Kidney tubule cell (primary cell): ENCODE measurements around the gene HFE.
"Not testable (repeated sequence)": the region's sequence is repeated elsewhere in the genome, so short reads cannot be mapped to it uniquely, and the experiment has no call there.

ENCODE experiments used
- DNase-seq: peaks from one replicate; pipeline ENCODE4 v3.0.0-alpha.2; 2018; ENCODE audit warnings: low spot score

Gene HFE, protein sequence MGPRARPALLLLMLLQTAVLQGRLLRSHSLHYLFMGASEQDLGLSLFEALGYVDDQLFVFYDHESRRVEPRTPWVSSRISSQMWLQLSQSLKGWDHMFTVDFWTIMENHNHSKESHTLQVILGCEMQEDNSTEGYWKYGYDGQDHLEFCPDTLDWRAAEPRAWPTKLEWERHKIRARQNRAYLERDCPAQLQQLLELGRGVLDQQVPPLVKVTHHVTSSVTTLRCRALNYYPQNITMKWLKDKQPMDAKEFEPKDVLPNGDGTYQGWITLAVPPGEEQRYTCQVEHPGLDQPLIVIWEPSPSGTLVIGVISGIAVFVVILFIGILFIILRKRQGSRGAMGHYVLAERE

DNA sequence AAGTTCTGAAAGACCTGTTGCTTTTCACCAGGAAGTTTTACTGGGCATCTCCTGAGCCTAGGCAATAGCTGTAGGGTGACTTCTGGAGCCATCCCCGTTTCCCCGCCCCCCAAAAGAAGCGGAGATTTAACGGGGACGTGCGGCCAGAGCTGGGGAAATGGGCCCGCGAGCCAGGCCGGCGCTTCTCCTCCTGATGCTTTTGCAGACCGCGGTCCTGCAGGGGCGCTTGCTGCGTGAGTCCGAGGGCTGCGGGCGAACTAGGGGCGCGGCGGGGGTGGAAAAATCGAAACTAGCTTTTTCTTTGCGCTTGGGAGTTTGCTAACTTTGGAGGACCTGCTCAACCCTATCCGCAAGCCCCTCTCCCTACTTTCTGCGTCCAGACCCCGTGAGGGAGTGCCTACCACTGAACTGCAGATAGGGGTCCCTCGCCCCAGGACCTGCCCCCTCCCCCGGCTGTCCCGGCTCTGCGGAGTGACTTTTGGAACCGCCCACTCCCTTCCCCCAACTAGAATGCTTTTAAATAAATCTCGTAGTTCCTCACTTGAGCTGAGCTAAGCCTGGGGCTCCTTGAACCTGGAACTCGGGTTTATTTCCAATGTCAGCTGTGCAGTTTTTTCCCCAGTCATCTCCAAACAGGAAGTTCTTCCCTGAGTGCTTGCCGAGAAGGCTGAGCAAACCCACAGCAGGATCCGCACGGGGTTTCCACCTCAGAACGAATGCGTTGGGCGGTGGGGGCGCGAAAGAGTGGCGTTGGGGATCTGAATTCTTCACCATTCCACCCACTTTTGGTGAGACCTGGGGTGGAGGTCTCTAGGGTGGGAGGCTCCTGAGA, at the start of gene HFE:
TSS of gene HFE (plus strand) at position 146 of the 832 bp plus-strand sequence. CDS start at position 158, 12 bp downstream.
- DNase-seq: peak; percentile 58

DNA sequence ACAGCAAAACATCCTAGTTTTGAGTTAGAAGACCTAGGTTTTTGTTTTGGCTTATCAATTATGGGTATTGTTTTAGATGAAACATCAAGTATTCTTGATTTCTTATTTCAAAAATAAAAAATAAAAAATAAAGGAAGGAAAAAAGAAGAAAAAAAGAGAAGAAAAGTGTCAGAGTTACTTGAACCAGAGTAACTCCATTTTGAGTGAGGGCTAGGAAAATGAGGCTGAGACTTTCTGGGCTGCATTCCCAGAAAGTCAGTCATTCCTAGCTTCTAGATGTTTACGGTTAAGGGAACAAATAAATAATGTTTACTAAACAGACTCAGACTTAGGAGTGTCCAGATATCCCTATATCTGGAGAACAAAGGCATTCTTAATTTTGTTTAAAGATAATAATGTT, 45.3 kb upstream of the HFE start:
- DNase-seq: no peak

DNA sequence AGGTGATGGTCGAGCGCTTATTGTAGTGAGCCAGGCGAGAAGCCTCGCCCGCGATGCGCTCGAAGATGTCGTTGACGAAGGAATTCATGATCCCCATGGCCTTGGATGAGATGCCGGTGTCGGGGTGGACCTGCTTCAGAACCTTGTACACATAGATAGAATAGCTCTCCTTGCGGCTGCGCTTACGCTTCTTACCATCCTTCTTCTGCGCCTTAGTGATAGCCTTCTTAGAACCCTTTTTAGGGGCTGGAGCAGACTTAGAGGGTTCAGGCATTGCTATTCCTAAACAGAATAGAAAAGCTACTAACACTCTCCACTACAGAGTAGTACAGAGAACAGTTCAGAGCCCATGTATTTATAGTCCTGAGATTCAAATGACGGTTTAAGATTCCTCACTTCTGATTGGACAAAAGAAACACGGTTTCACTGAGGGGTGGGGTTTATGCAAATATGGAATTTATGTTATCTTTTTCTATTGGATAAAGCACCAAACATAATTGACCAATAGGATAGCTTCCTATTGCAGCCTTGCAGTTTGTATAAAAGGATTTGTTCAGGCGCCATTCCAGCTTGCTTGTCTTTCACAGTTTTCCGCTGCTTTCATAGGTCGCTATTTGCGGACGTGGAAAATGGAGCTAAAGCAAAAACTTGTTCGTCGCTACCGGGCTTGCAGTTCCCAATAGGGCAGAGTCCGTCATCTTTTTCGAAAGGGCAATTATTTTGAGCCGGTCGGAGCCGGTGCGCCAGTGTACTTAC, 43.7 kb upstream of the HFE start:
- DNase-seq: peak; percentile 98

DNA sequence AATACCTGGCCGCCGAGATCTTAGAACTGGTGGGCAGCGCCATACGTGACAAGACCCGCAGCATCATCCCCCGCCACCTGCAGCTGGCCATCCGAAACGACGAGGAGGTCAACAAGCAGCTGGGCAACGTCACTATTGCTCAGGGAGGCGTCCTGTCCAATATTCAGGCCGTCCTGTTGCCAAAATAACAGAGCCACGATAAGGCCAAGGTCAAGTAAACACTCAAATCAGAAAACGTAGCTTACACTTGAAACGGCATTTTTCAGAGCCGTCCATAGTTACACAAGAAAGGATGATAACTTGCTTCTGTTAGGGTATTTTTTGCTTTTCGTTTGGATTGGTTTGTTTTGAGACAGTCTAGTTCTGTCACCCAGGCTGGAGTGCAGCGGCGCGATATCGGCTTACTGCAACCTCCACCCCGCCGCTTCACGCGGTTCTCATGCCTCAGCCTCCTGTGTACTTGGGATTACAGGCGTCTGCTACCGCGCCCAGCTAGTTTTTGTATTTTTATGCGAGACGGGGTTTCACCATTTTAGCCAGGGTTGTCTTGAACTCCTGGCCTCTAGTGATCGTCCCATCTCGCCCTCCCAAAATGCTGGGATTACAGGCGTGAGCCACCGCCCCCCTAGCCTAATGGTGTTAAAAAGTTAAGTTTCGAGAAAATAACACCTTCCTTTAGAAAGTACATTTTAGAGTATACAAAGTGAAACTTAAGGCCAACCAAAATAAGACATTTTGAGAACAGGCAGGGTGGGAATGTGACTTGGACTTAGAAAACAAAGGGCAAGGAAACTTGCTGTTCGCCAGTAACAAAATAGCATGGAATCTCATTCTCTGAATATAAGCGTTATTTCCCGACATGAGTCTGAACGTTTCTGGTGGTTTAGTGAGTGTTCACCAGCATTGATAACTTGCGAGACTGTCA, 42.8 kb upstream of the HFE start:
- DNase-seq: peak; percentile 45

DNA sequence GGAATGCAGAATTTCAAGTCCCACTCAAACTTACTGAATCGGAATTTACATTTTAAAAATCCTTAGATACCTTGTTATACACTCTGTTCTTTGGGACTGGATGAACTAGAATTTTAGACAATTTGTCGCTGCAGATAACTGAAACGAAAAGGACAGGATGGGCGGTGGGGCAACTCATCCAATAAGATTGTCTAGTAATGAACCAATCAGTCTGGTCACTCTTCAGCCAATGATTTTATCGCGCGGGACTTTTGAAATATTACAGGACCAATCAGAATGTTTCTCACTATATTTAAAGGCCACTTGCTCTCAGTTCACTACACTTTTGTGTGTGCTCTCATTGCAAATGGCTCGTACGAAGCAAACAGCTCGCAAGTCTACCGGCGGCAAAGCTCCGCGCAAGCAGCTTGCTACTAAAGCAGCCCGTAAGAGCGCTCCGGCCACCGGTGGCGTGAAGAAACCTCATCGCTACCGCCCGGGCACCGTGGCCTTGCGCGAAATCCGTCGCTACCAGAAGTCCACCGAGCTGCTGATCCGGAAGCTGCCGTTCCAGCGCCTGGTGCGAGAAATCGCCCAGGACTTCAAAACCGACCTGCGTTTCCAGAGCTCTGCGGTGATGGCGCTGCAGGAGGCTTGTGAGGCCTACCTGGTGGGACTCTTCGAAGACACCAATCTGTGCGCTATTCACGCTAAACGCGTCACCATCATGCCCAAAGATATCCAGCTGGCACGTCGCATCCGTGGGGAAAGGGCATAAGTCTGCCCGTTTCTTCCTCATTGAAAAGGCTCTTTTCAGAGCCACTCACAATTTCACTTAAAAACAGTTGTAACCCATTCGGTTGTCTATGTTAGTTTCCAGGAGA, 41.9 kb upstream of the HFE start:
- peak; percentile 96 for DNase-seq

DNA sequence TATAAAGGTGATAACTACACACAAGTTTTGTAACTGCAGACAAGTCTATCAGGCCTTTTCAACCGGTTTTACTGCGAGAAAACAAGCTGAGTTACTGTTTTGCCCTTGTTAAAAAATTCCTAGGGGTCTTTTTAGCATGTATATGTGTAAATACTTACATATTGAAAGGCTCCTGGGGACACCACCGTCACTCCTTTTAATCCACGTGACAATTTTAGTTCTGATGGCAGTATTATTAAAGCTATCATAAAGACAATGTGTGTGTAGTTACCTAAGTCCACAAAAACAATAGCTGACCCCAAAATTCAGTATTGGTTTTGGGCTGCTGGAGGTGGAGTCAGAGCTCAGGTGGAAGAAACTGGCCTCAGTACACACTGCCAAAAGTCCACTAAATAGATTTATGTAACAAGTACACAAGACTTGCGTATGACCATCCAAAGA, 41.3 kb upstream of the HFE start:
- peak; percentile 54 for DNase-seq

DNA sequence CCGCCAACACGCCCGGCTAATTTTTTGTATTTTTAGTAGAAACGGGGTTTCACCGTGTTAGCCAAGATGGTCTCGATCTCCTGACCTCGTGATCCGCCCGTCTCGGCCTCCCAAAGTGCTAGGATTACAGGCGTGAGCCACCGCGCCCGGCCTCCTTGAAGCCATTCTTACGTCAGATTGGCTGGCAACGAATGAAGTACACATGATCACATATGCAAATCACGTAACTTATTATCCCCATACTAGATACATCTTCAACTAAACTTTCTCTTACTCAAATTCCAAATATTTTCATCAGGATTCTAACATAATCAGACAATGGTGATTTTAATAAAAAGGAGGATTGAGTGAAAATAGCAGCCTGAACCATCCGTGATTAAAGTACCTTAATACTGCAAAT, 39.9 kb upstream of the HFE start:
- not testable (repeated sequence) for DNase-seq

DNA sequence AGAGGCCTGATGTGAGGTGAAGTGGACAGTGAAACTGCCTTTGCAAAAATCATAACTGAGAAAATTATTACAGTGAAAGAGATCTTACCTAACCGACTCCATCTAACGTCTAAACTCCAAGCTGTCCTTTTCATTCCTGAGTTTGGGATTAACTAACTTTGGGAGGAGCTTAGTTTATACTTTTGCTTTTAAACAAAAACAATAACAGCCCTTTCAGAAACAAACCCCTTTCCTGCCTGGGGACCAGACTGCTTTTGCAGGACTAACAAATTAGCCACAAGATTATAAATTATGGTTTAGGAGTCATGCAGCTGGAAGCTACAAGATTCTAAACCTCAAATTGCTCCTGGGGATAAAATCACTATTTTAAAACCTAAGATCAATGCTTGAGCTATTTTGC, 38.6 kb upstream of the HFE start:
- no peak for DNase-seq

DNA sequence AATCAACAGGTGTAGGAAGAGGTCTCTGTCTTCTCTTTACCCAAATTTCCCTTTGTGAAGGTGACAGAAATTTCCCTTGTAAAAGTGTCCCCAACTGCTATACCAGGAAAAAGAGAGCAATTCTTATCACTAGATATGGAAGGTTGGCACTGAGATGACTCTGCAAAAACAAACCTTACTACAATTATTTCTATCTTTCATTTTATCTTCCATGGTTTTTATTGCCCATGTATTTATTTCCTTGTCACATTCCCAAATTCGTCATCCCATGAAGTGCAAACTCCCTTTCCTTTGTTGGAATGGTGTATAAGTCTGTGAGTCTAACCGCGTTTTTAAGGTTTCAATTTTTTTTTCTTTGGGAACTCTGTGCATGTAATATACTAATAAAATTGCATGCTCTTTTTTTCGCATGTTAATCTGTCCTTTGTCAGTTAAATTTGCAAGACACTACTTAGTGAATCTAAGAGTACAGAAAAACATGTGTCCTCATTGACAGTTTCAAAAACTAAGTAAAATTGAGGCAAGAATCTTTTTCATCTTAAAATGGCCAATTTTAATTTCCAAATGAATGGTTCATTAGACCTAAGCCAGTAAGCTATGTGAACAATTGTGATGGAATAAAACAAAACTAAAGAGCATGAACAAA, 35.4 kb upstream of the HFE start:
- no peak for DNase-seq

DNA sequence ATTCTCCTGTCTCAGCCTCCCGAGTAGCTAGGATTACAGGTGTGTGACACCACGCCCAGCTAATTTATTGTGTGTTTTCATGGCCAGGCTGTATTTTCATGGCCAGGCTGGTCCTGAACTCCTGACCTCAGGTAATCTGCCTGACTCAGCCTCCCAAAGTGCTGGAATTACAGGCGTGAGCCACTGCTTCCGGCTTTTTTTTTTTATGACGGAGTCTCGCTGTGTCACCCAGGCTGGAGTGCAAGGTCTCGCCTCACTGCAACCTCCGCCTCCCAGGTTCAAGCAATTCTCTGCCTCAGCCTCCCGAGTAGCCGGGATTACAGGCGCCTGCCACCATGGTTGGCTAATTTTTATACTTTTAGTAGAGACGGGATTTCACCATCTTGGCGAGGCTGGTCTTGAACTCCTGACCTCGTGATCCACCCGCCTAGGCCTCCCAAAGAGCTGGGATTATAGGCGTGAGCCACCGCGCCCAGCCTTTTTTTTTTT, 34.4 kb upstream of the HFE start:
- DNase-seq: not testable (repeated sequence)

DNA sequence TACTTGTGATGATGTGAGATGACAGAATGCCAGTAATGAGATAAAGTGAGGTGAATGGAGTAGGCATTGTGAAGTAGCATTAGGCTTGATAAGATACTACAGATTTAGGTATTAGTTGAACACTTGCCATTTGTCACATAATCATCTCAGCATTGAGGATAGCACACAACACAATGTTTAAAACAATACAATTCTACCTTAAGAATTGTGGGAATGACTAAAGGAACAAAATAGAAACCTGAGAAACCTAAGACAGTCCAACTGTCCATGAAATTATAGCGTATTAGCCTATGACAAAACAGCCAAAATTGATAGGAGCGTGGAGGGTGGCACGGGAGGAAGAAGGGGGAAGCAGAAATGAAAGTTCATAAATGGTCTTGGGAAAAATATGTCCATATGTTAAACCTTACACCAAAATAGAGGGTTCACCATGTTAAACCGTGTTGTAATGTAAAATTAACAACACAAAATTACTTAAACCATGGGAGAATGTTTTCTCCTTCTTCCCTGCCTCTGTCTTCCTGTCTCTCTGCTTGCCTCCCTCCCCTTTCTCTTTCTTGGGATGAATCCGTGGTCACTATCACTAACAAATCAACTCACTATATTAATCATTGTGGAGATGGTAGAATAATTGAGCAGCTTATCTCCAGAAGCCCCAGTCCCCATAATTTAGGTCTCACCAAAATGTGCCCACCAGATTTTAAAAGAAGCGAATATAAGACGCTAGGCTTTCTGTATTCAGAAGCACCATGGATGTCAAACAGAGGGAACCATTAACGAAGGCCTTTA, 33.0 kb upstream of the HFE start:
- DNase-seq: no peak

DNA sequence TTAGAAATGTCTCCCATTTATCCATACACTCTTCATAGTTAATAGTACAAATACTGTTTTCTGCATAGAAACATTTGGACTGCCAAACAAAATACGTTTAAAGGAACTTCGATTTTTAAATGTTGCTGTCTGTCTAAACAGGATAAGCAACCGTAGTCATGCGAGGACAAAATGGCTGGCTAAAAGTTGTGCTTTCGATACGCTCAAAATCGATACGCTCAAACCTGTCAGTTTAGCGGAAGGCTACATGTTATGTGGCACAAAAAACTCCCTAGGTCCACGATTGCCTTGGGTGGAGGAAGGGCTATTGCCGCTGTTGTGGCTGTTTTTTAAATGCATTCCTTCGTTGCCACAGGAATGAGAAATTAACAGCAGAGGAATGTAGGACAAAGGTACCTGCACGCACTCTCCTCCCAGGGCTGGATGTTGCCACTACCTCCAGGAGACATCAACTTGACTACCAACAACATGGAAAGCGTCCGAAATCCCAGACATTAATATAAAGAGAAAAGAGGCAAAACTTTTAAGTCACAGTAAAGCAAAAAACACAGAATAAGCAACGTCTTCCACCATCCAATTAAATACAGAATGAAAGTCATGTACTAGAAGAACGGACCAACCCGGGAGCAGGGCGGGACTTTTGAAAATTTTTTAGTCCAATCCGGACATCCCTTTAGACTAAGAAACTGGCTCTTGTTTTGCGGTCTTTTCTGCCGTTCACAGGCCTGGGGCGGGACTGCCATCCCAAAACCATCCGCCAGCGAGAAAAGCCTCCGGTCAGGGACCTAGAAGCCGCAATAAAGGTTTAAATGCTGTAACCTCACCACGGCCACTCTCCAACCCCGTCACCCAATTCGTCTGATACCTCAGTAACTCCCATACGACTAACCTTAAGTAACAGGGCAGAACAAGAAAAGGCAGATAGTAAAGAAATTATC, 32.2 kb upstream of the HFE start:
- DNase-seq: peak; percentile 98

DNA sequence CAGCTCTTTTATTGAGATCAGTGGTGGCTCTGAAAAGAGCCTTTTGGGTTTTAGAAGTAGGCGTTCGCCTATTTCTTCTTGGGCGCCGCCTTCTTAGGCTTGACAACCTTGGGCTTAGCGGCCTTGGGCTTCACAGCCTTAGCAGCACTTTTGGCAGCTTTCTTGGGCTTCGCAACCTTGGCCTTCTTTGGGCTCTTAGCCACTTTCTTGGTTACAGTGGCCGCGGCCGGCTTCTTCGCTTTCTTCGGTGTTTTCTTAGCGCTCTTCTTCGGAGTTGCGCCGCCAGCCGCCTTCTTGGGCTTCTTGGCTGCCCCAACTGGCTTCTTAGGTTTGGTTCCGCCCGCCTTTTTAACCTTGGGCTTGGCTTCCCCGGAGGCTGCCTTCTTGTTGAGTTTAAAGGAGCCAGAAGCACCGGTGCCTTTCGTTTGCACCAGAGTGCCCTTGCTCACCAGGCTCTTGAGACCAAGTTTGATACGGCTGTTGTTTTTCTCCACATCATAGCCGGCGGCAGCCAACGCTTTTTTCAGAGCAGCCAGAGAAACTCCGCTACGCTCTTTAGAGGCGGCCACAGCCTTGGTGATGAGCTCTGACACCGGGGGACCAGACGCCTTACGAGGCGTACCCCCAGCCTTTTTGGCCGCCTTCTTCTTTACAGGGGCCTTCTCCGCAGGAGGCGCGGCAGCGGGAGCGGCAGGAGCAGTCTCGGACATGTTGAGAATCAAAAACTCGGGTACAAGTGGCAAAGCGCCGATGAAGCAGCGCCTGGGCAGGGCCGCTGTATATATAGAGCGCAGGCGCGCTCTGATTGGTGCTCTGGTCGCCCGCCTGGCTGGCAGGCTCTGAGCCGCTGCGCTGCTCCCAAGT, 31.3 kb upstream of the HFE start:
- peak; percentile 92 for DNase-seq

DNA sequence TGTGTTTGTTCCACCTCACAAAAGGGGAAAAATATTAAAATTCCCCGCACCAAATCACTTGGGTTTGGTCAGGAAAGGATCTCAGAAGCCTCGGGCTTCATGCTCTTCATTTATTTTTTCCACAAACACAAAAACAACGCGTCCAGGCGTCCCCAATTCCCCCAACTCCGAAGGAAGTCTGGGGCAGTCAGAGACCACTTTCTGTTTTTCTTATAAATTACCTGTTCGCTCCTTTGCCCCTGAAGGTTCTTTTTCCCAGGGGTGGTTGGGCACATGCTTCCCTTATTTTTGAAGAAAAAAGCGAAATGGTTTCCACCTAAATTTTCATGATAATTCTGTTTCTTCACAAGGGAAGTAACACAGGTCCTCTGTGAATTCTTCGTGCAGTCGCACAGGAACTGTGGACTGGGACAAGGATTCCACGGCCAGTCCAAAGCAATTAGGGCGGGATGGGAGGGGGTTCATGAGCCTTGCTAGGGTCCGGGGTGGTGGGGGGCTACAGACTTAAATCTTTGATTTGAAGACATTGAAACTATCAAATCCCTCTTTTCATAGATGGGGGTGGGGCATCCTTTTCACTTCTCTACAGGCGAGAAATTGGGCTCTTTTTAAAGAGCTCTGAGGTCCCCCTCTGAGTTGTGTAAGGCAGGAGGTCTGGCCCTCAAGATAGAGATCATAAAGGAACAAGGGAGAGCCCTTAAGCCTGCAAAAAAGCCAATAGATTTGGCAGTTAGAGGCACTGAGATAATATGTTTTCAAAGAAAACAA, 30.5 kb upstream of the HFE start:
- no peak for DNase-seq

DNA sequence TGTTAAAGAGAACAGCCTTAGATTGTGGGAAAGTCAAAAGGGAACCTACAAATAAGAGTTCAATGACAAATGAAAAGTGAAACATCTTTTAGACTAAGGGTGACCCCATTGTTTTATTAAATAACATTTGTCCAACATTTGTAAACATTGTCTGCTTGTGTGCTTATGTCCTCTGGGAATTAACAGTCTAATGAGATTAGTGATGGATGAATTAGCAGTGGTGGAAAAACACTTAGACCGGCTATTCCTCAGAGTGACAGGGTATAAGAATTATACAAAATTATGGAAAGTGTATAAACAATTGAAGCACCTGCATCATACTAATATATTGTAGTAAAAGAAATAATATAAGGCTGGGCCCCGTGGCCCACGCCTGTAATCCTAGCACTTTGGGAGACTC, 29.3 kb upstream of the HFE start:
- no peak for DNase-seq

DNA sequence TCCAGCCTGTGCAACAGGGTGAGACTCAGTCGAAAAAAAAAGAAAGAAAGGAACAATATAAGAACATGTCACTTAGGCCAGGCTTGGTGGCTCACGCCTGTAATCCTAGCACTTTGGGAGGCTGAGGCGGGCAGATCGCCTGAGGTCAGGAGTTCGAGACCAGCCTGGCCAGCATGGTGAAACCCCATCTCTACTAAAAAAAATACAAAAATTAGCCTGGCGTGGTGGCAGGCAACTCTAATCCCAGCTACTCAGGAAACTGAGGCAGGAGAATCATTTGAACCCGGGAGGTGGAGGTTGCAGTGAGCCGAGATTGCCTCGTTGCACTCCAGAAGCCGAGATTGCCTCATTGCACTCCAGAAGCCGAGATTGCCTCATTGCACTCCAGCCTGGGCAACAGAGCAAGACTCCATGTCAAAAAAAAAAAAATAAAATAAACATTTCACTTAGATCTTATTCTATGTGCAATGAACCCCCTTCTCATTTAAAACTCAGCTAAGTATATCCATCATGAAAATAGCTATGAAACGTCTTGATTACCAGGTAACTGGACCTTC, 28.7 kb upstream of the HFE start:
- DNase-seq: not testable (repeated sequence)
